Measurements from ENCODE around the gene PHF19. TPM values are rescaled to one million over a fixed set of nuclear protein-coding genes. Genes with fewer than 3 reads are reported as not detected.

The PHF19 gene
- total RNA-seq, 1 donor from 2014 or later = 44.9 TPM

DNA sequence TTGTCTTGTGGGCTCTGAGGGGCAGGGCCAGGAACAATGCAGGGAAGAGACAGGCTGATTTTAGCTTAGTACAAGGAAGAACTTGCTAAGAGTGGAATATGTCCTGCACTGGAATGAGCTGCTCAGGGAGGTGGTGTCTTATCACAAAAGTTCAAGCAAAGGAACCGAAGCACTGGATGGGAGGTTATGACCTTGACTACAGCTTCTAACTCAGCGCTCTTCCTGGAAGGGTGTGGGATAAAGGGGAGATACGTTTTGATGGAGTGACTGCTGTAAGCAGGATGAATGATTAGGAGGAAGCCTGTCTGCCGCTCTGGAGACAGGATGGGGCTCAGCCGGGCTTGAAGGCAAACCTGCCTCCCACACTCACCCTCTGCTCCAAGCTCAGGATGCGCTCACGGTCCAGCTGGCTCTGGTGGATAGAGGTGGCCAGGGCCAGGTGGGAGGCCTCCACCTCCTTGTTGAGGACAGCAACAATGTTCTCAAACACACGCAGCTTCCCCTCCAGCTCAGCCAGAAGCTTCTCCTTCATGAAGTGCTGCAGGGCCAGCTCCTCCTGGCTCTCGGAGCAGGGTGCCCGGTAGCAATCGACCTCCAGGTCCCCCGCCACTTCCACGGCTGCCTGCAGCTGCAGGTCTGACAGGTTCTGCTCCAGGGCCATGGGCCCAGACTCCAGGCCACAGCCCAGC is 36.1 kb upstream of the PHF19 start:
- peaks cover 0 to 4% of the 10 kb centered on the region in 2 donors for H3K36me3 ChIP-seq
- peaks cover 32% of the 10 kb centered on the region for H3K4me1 ChIP-seq

DNA sequence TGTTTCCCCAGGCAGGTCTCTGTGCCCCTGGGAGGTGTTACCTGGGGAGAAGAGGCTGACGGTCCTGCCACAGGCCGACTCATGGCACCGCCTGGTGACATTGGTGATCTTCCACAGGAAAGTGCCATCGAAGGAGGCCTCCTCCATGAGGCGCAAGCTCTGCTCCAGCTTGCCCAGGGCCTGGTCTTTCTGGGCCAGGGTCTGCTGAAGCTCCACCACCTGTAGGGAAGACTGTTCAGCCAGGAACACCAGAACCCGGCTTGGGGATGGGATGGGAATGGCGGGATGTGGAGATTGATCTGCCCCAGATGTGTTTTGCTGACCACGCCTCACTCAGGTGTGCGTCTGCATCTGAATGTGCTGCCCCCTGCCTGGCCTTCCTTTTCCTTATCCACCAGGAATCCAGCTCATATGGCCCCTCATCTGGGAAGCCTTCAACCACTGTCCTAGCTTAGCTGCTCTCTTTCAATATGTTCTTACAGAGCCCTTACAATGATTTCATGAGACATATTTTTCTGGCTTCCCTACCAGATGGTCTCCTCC is 34.4 kb upstream of the PHF19 start:
- intact Hi-C loops (cut with DNase I) = no loop called here
- H3K9me3 ChIP-seq = no peaks in the 10 kb centered on the region

More for the DNA sequence above, 36.1 kb upstream of the PHF19 start:
- Histone ChIP-seq H3K4me3 (no peak overlapping the region), H3K27me3 (no peaks in the 10 kb centered on the region), H3K9me3 (no peaks in the 10 kb centered on the region), H3K27ac (no peak overlapping the region)
- no peak for TF ChIP-seq POLR2A (IDR thresholded peaks at IDR 0.05)
- no peak for TF ChIP-seq POLR2AphosphoS5 (IDR thresholded peaks at IDR 0.05; ENCODE audit: insufficient read depth in 1 of 2, low read depth in 1 of 2)
- TF ChIP-seq, protein P1, sequence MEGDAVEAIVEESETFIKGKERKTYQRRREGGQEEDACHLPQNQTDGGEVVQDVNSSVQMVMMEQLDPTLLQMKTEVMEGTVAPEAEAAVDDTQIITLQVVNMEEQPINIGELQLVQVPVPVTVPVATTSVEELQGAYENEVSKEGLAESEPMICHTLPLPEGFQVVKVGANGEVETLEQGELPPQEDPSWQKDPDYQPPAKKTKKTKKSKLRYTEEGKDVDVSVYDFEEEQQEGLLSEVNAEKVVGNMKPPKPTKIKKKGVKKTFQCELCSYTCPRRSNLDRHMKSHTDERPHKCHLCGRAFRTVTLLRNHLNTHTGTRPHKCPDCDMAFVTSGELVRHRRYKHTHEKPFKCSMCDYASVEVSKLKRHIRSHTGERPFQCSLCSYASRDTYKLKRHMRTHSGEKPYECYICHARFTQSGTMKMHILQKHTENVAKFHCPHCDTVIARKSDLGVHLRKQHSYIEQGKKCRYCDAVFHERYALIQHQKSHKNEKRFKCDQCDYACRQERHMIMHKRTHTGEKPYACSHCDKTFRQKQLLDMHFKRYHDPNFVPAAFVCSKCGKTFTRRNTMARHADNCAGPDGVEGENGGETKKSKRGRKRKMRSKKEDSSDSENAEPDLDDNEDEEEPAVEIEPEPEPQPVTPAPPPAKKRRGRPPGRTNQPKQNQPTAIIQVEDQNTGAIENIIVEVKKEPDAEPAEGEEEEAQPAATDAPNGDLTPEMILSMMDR (IDR thresholded peaks at IDR 0.05) = no peak
- intact Hi-C loops (cut with DNase I) = no loop called here
- DNase-seq (ENCODE audit: extremely low spot score in 2 of 2) = no peak

DNA sequence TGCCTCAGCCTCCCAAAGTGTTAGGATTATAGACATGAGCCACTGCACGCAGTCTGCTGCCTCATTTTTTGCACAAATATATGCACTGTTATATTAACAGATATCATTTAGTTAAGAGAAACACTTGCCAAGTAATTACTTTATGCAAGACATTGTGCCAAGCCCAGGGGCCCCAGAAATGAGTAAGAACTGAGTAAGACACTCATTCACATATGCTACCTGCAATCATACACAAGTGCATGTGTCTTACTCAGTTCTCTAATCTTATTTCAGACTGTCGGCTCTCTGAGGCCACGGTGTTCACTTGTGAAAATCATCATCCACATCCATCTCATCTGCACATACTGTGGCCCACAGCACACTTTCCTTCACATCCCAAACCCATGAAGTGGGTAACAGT is 33.7 kb upstream of the PHF19 start:
- no peak for DNase-seq (ENCODE audit: extremely low spot score in 2 of 2)

More for the DNA sequence above, 34.4 kb upstream of the PHF19 start:
- peaks cover 0 to 4% of the 10 kb centered on the region in 2 donors for H3K36me3 ChIP-seq
- peaks cover 21% of the 10 kb centered on the region for H3K4me1 ChIP-seq
- H3K27ac ChIP-seq = no peak overlapping the region
- H3K27me3 ChIP-seq = no peaks in the 10 kb centered on the region
- no peak for DNase-seq (ENCODE audit: extremely low spot score in 2 of 2)
- TF ChIP-seq POLR2A (IDR thresholded peaks at IDR 0.05) (no peak), POLR2AphosphoS5 (IDR thresholded peaks at IDR 0.05; ENCODE audit: insufficient read depth in 1 of 2, low read depth in 1 of 2) (no peak)
- TF ChIP-seq, protein P1 (IDR thresholded peaks at IDR 0.05) = no peak
- no peak overlapping the region for H3K4me3 ChIP-seq

DNA sequence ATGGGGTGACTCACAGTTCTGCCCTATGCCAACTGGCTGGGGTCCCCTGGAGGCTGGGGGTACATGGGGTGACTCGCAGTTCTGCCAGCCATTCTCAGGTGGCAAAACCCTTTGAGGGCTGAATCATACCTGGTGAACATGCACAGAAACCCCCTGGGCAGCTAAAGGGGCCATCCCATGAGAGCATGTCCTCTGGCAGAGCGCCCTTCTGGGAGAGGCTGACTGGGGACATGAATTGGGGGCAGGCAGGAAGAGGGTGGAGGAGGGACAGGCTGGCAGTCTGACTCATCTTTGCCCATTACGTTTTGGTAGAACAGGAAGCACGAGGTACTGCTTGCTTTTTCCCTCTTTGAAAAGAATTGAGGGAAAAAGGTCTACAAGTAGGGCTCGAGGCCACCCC is 32.9 kb upstream of the PHF19 start:
- H3K27me3 ChIP-seq = no peaks in the 10 kb centered on the region
- peaks cover 0 to 4% of the 10 kb centered on the region in 2 donors for H3K36me3 ChIP-seq
- no peak overlapping the region for H3K27ac ChIP-seq
- no peak overlapping the region for H3K4me3 ChIP-seq
- DNase-seq (ENCODE audit: extremely low spot score in 2 of 2) = no peak
- H3K4me1 ChIP-seq = peaks cover 9% of the 10 kb centered on the region
- H3K9me3 ChIP-seq = no peaks in the 10 kb centered on the region
- TF ChIP-seq POLR2A (IDR thresholded peaks at IDR 0.05) = no peak
- TF ChIP-seq, protein P1 (IDR thresholded peaks at IDR 0.05) = no peak
- TF ChIP-seq POLR2AphosphoS5 (IDR thresholded peaks at IDR 0.05; ENCODE audit: insufficient read depth in 1 of 2, low read depth in 1 of 2) = no peak
- intact Hi-C loops (cut with DNase I) = no loop called here

More for the DNA sequence above, 33.7 kb upstream of the PHF19 start:
- Histone ChIP-seq H3K27me3 (no peaks in the 10 kb centered on the region), H3K36me3 (peaks cover 0 to 4% of the 10 kb centered on the region in 2 donors), H3K4me1 (peaks cover 14% of the 10 kb centered on the region), H3K27ac (no peak overlapping the region), H3K4me3 (no peak overlapping the region), H3K9me3 (no peaks in the 10 kb centered on the region)
- intact Hi-C loops (cut with DNase I) = no loop called here
- no peak for TF ChIP-seq POLR2A (IDR thresholded peaks at IDR 0.05)

DNA sequence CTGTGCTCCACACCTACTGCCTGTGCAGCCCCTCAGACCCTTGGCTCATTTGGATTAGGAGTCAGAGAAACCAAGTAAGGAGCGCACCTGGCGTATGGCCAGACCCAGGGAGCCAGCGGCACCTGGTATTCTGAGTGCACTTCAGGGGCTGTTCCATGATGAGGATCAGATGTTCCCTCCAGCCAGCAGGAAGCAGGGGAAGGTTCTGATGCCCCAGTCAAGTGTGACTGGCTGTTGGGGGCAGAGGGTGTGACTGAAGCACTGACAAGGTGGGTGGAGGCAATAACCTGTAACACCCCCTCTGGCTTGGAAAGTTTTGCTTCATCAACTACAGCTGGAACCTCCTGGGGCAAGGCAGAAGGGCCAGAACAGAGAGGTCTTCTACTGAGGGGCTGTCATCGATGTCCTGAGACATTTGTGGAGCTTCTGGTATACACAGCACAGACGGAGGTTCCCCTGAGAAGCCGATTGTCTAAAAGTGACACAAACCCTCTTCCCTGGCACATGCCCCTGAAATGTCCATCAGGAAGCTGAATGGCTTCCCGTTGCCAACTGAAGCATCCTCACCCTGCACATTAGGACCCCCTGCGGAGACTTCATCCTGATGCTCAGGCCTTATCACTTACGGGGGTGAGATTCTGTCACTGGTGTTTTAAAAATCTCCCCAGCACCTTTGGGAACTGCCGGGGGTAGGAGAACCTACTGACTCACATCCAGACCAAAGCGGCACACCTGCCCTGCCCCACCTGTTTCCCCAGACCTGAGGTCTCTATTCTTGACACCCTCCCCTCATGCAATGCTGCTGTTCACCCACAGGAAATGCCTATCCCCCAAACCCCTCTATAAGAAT is 28.6 kb upstream of the PHF19 start:
- Histone ChIP-seq H3K27ac (no peak overlapping the region), H3K36me3 (peaks cover 0 to 4% of the 10 kb centered on the region in 2 donors), H3K4me3 (no peak overlapping the region), H3K9me3 (no peaks in the 10 kb centered on the region), H3K27me3 (no peaks in the 10 kb centered on the region), H3K4me1 (peaks cover 9% of the 10 kb centered on the region)
- DNase-seq (ENCODE audit: extremely low spot score in 2 of 2) = no peak
- TF ChIP-seq POLR2AphosphoS5 (IDR thresholded peaks at IDR 0.05; ENCODE audit: insufficient read depth in 1 of 2, low read depth in 1 of 2) = no peak
- TF ChIP-seq POLR2A (IDR thresholded peaks at IDR 0.05) = no peak
- TF ChIP-seq, protein P1 (IDR thresholded peaks at IDR 0.05) = no peak
- intact Hi-C loops (cut with DNase I) = no loop called here
